Stromal cell of bone marrow (primary cell): ENCODE measurements around the gene GPR152.

ENCODE experiments used
- DNase-seq: peaks from one replicate; pipeline ENCODE4 v3.0.0-alpha.2; 2012; ENCODE audit warnings: low read depth

The GPR152 gene

DNA sequence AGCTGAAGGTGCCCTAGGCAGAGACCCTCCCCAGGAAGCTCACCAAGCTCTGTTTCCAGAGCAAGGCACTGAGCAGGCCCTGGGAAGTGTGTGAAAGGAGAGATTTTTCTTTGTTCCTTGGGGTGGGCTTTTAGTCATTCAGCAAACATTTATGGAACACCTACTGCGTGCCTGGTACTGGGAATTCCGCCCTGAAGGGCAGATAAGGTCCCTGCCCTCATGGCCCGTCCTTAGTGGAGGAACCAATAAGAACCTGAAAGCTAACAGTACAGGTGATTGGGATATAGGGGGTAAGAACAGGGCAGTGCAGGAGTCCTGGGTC, 12.6 kb upstream of the GPR152 start:
- DNase-seq = no peak

GRCh38 chr11:67464411-67465188, 12.1 kb upstream of the GPR152 start:
- DNase-seq = peak; percentile 25

DNA sequence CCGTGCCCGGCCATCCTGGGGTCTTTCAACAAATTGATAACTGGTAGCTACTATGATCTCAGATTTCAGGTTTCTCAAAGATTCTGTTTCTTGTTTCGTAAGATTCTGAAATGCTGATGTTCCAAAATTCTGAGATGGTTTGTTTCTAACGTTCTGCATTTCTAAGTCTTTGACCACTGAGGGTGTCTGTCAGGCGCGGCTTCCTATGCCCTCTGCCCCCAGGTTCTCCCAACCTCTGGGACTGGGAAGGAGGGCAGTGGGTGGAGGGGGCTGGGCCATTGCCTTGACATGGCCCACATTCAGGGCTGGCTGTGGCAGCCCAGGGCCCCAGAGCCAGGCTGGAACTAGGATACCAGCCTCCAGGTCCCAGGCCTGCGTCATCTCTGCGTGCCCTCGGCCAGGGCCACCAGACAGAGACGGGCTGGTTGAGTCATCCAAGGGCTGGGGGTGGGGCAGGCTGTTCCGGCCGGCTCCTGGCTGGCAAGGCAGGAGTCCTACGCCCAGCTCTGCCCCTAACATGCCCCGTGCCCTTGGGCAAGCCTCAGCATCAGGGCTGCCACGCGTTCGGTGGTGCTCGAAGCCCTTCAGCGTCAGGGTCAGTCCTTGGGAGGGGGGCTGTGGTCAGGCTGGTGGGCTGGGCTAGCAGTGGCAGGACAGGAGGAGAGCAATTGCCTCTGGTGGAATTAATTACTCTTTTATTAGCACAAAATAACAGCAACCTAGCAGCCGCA, 11.3 kb upstream of the GPR152 start:
- DNase-seq = no peak

GRCh38 chr11:67463186-67463585, 10.7 kb upstream of the GPR152 start:
- DNase-seq = no peak

GRCh38 chr11:67458266-67458665, 5.7 kb upstream of the GPR152 start:
- DNase-seq = no peak

DNA sequence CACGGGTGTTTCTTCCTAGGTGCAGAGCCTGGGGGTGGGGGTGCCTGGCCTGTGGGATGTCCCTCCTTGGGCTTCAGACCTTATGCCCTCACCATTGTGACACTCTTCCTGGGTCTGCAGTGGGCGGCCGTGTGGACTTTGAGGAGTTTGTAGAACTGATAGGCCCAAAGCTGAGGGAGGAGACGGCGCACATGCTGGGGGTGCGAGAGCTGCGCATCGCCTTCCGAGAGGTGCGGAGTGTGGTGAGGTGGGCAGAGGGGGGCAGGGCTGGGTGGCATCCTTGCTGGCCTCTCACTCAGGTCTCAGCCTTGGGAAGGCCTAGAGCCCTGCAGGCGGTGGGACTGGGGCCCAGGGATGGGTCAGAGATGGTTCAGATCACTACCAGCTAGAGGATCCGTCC, 4.9 kb upstream of the GPR152 start:
- DNase-seq = no peak

DNA sequence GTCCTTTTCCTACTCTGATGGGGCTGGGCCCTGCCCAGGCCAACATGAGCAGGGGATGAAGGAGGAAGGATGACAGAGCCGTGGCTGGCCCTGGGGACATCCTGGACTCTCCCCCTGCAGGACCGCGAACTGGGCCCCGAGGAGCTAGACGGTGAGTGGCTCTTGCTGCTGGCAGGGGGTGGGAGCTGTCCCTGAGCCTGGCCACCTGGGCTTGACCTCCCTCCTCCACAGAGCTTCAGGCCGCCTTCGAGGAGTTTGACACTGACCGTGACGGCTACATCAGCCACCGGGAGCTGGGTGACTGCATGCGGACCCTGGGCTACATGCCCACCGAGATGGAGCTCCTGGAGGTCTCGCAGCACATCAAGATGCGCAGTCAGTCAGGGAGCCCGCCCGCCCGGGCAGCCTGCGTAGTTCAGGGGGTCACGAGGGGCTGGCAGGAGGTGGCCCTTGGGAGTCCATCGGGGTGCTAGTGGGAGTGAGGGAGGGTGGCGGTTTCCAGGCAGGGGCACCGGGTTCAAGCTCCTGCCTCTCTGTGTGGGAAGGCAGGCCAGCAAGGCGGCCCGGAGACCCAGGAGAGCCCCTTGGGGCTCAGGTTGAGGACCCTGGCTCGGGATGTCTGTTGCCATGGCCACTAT, 3.7 kb upstream of the GPR152 start:
- no peak for DNase-seq

DNA sequence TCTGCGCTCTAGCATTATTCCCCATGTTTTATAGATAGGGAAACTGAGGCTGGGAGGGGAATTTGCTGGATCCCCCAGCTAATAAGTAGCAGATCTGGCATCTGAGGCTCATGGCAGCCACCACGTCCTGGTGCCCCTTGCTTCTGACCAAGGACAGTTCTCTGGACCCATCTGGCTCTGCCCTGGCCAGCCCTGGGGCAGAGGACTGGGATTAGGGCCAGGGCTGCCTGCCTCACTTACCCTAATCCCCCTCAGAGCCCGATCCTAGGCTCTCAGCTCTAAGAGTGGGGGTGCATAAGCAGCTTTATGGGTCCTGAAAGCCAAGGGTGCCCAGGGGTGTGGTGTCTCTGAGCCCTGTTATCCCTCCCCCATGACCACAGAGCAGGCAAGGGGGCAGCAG, 2.5 kb upstream of the GPR152 start, which contains the start of gene CABP4:
Gene CABP4 (plus strand): TSS at position 301 of the 400 bp plus-strand sequence. CDS start 70 bp downstream, at position 371.
- DNase-seq = no peak

- DNase-seq = no peak
Observed at GRCh38 chr11:67453816-67454732, 1.5 kb upstream of the GPR152 start.

DNA sequence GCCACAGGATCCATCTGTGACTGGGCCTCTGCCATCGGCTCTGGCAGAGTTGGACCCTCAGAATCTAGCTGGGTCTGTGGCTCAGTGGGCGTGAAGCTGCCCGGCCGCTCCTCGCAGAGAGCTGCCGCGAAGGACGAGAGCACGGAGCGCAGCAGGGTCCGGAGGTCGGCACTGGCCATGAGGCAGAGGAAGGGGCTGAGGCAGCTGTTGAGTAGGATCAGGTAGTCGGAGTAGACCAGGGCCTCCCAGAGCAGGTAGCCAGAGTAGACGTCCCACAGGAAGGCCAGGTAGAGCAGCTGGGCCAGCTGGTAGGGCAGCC, 912 bp downstream of the GPR152 start:
- DNase-seq = no peak

DNA sequence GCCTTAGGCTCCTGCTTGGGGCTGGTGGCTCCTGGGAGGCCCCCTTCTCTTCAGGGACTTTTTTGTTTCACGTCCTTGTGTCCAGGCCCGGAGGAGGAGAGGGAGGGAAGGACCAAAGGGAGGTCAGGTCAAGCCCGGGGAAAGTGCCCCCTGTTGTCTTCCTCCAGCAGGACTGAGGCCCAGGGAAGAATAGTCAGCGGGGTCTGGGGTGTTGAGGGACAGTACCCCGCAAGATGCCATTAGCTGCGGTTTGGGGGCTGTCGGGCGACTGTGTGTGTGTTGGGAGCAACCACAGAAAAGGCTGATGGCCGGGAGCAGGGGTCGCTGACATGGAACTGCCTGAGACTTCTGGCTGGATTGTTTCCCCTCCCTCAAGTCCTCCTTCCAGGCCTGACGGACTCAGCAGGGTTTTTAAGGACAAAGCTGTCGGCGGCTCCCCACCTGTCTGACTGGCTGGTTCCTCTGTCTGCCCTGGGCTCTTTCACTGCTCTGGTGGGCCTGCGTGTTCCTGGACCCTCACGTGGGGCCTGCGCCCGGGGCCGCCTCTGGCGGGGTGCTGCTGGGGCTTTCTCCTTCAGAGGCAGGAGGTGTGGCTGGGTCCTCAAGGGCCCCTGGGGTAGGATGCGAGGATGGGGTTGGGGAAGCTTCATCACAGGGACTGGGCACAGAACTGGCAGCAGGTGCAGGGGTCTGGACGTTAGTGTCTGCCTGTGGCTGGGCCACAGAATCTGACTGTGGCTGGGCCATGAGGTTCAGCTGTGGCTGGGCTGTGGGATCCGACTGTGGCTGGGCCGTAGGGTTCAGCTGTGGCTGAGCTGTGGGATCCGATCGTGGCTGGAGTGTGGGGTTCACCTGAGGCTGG, 1.5 kb downstream of the GPR152 start:
- no peak for DNase-seq

- no peak for DNase-seq
Observed at GRCh38 chr11:67449116-67449844, 3.2 kb downstream of the GPR152 start.

GRCh38 chr11:67448220-67448609, 4.3 kb downstream of the GPR152 start:
- DNase-seq = no peak

DNA sequence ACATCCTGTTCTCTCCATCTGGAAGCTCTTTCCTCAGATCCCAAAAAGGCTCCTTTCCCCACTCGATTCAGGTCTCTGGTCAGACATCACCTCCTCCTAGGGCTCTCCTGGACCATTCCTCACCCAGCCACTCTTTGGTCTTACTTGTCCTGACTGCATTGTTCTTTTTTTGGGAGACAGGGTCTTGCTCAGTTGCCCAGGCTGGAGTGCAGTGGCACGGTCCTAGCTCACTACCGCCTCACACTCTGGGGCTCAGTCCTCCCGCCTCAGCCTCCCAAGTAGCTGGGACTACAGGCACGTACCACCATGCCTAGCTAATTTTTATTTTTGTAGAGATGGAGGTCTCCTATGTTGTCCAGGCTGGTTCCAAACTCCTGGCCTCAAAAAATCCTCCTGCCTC, 7.0 kb downstream of the GPR152 start:
- no peak for DNase-seq

GRCh38 chr11:67442504-67443404, 9.8 kb downstream of the GPR152 start:
- no peak for DNase-seq

GRCh38 chr11:67441731-67442351, 10.7 kb downstream of the GPR152 start:
- no peak for DNase-seq

DNA sequence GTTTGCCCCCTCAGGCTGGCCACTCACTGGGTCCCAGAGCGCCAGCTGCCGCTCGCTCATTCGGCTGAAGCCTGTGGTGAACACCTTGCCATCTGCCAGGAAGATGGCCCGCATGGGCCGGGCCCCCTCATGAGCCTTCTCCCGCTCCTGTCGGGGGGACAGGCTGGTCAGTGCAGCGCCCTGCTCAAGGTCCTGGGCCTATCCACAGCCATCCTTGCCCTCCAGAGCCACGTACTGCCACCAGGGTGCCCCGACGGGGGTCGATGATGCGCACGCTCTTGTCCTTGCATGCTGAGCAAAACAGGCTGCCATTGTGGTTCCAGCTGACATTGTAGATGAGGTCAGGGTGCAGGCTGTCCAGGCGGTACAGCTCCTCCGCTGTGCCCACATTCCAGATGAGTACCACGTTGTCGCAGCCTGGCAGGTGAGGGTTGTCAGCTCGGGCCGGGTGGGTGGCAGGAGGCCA, 11.4 kb downstream of the GPR152 start:
- DNase-seq = no peak

DNA sequence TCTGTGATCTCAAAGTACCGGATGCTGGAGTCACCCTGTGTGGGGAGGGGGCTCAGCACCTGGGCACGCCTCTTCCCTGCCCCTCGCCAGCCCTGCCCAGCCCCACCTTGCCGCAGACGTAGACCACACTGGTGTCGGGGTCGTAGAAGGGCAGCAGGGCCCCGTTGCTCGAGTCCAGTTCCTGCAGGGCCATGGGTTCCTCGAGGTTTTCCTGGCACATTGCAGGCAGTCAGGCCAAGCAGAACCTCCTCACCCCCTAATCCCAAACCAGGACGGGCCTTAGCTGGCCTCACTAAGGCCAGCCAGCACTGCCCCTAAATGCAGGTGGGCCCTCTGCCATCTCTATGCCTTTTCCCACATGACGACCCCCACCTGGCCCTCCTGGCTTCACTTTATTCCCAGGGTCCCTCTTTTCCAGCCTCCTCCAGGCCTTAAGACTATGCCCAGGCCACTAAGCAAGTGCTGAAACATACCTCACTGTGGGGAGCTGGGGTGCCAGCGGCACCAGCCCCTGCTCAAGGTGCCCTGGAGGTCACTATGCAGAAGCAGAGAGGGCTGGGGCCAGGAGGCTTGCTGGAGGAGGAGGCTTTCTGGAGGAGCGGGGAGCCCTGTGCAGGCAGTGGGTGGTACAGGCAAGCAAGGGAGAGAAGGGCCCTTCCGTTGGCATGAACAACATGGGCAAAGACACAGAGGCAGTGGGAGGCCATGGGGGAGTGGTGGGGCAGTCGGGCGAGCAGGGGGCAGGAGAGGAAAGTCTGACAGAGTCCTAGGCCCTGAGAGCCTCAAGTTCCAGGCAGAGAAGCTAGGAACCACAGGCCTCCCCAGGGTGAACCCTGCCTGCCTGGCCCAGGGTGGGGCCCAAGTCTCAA, 12.1 kb downstream of the GPR152 start:
- DNase-seq = no peak
